SK-N-SH (cell line): ENCODE results near the gene SLC49A3. TPM values are rescaled to one million over a fixed set of nuclear protein-coding genes. Genes with fewer than 3 reads are reported as not detected.

ENCODE experiments used
- CTCF ChIA-PET: fragments of 300-600, 350-600 bp; formaldehyde crosslinking; extraction: SDS; loops from one replicate; lab custom pipeline; 2021; lab: Yijun Ruan, JAX
- POLR2A ChIA-PET: fragments of 350-600 bp; sonication (Branson Sonifier 250); formaldehyde crosslinking; extraction: SDS; loops from one replicate; lab custom pipeline; 2020; ENCODE audit warnings: antibody characterized with exemption, inconsistent platforms; lab: Yijun Ruan, JAX
- DNase-seq: peaks from one replicate; pipeline ENCODE4 v3.0.0; 2012
- H2AFZ ChIP-seq: fragments of 200-600 bp; sonication (generic); 2 replicates; pipeline ENCODE4 v1.8.1; 2016; ENCODE audit warnings: antibody characterized with exemption, mild to moderate bottlenecking, low read depth
- H3F3A ChIP-seq: fragments of 200-600 bp; sonication (generic); replicated peaks from 2 replicates; pipeline ENCODE3; 2016; ENCODE audit warnings: antibody characterized with exemption, mild to moderate bottlenecking; ENCODE audit not compliant: insufficient read depth
- H3K27ac ChIP-seq, 2 experiments: fragments of 200-500 bp in 1 of 2; fragments of 200-600 bp in 1 of 2; sonication (Bioruptor generic) in 1 of 2; sonication (generic), shearing (Covaris generic) in 1 of 2; 2 replicates each; pipeline versions ENCODE4 v1.5.1 to v1.6.1; 2014 to 2016; ENCODE audit warnings: low read depth in 2 of 2, inconsistent platforms in 1 of 2, low read length in 1 of 2, mild to moderate bottlenecking in 1 of 2, mixed read lengths in 1 of 2
- H3K27me3 ChIP-seq: fragments of 200-600 bp; sonication (generic), shearing (Covaris generic); 2 replicates; pipeline ENCODE4 v1.6.1; 2016; ENCODE audit warnings: mixed run types; ENCODE audit not compliant: insufficient read depth
- H3K36me3 ChIP-seq, 2 experiments: fragments of 200-500 bp in 1 of 2; fragments of 200-600 bp in 1 of 2; sonication (Bioruptor generic) in 1 of 2; sonication (generic) in 1 of 2; replicated peaks in 1 of 2; 2 replicates each; pipeline versions ENCODE3 to v1.5.1; 2014 to 2016; ENCODE audit warnings: low read length in 1 of 2, mild to moderate bottlenecking in 1 of 2; ENCODE audit not compliant: insufficient read depth in 2 of 2, control insufficient read depth in 1 of 2
- H3K4me1 ChIP-seq, 2 experiments: fragments of 200-500 bp in 1 of 2; fragments of 200-600 bp in 1 of 2; sonication (Bioruptor generic) in 1 of 2; sonication (generic), shearing (Covaris generic) in 1 of 2; 2 replicates each; pipeline versions ENCODE4 v1.5.1 to v1.6.1; 2014 to 2016; ENCODE audit warnings: low read depth in 1 of 2, low read length in 1 of 2, mixed run types in 1 of 2; ENCODE audit not compliant: insufficient read depth in 2 of 2, control insufficient read depth in 1 of 2
- H3K4me2 ChIP-seq: fragments of 200-600 bp; sonication (generic), shearing (Covaris generic); 2 replicates; pipeline ENCODE4 v1.6.1; 2017; ENCODE audit warnings: mixed run types
- H3K4me3 ChIP-seq, 2 experiments: fragments of 200-500 bp in 1 of 2; fragments of 200-600 bp in 1 of 2; sonication (Bioruptor generic) in 1 of 2; sonication (generic), shearing (Covaris generic) in 1 of 2; 2 replicates each; pipeline versions ENCODE4 v1.5.1 to v1.8.1; 2014 to 2016; ENCODE audit warnings: low read depth in 2 of 2, inconsistent platforms in 1 of 2, low read length in 1 of 2, mild to moderate bottlenecking in 1 of 2, mixed read lengths in 1 of 2, moderate library complexity in 1 of 2
- H3K79me2 ChIP-seq: fragments of 200-600 bp; sonication (generic); 2 replicates; pipeline ENCODE4 v1.8.1; 2017; ENCODE audit warnings: mild to moderate bottlenecking; ENCODE audit not compliant: insufficient read depth
- H3K9ac ChIP-seq: fragments of 200-600 bp; sonication (generic); 2 replicates; pipeline ENCODE4 v1.6.1; 2017; ENCODE audit warnings: mixed run types
- H3K9me2 ChIP-seq: fragments of 200-600 bp; sonication (generic); 2 replicates; pipeline ENCODE4 v1.6.1; 2017; ENCODE audit warnings: mixed run types
- H3K9me3 ChIP-seq: fragments of 200-600 bp; sonication (generic); 2 replicates; pipeline ENCODE4 v1.6.1; 2017; ENCODE audit warnings: mixed run types, mild to moderate bottlenecking, moderate library complexity
- H4K20me1 ChIP-seq: fragments of 200-600 bp; sonication (generic); 2 replicates; pipeline ENCODE4 v1.6.1; 2017; ENCODE audit warnings: mild to moderate bottlenecking, mixed run types; ENCODE audit not compliant: insufficient read depth
- ELF1 ChIP-seq: IDR thresholded peaks from 2 replicates; pipeline ENCODE4 v1.4.0; 2012
- GABPA ChIP-seq: IDR thresholded peaks from 2 replicates; pipeline ENCODE4 v1.4.0; 2012; ENCODE audit warnings: low read depth, mild to moderate bottlenecking
- GATA2 ChIP-seq: sonication (generic); formaldehyde crosslinking; IDR thresholded peaks from 2 replicates; pipeline ENCODE4 v1.5.0; 2020; ENCODE audit warnings: mild to moderate bottlenecking, missing genetic modification reagents
- IRF3 ChIP-seq: fragments of 150-350 bp; IDR thresholded peaks from 2 replicates; pipeline ENCODE4 v1.6.1; 2016; ENCODE audit warnings: mild to moderate bottlenecking, low read depth, low read length
- MXI1 ChIP-seq: IDR thresholded peaks from 2 replicates; pipeline ENCODE4 v1.6.1; 2012; ENCODE audit warnings: mild to moderate bottlenecking, low read depth, low read length, improper control_type of control experiment
- PBX3 ChIP-seq: IDR thresholded peaks from 2 replicates; pipeline ENCODE4; 2012
- POLR2AphosphoS5 ChIP-seq: IDR thresholded peaks from 2 replicates; pipeline ENCODE4 v1.6.1; 2012; ENCODE audit warnings: low read depth, low read length
- RFX5 ChIP-seq: IDR thresholded peaks from 2 replicates; pipeline ENCODE4 v1.6.1; 2012; ENCODE audit warnings: mild to moderate bottlenecking, improper control_type of control experiment, low read length
- RXRA ChIP-seq: IDR thresholded peaks from 2 replicates; pipeline ENCODE4 v1.4.0; 2012; ENCODE audit warnings: low read depth, mild to moderate bottlenecking, borderline replicate concordance
- SIN3A ChIP-seq: IDR thresholded peaks from 2 replicates; pipeline ENCODE4 v1.6.1; 2012; ENCODE audit warnings: low read depth, mild to moderate bottlenecking, low read length, moderate library complexity, borderline replicate concordance
- SMC3 ChIP-seq: IDR thresholded peaks from 2 replicates; pipeline ENCODE4 v1.6.1; 2012; ENCODE audit warnings: low read depth, low read length, improper control_type of control experiment
- TAF1 ChIP-seq: IDR thresholded peaks from 2 replicates; pipeline ENCODE4 v1.6.1; 2012; ENCODE audit warnings: low read depth, mild to moderate bottlenecking, low read length, moderate library complexity, borderline replicate concordance
- TCF12 ChIP-seq: IDR thresholded peaks from 2 replicates; pipeline ENCODE4 v1.4.0; 2012
- WGBS: methylation state at CpG from one replicate; pipeline ENCODE4 v1.1.6; 2017; ENCODE audit warnings: low lambda C conversion rate; 5-methylcytosine and 5-hydroxymethylcytosine counted together
- polyA plus RNA-seq, 3 experiments: library from polyadenylated mRNA; depleted of rRNA; stranded (reverse); fragments of >200 nt; gene quantifications; 2 replicates each; pipeline ENCODE4 v1.2.3, GENCODE V29; 2012
- TF ChIP-seq, protein P1 (sequence below): fragments of 150-350 bp; IDR thresholded peaks from 2 replicates; pipeline ENCODE4 v1.6.1; 2017; ENCODE audit warnings: antibody characterized with exemption, low read length, low read depth, borderline replicate concordance
- TF ChIP-seq, protein P2 (sequence below): fragments of 200-600 bp; sonication (generic); IDR thresholded peaks from 2 replicates; pipeline ENCODE4 v1.6.1; 2017; ENCODE audit warnings: antibody characterized with exemption, mild to moderate bottlenecking, moderate library complexity
- TF ChIP-seq, protein P3 (sequence below): IDR thresholded peaks from 2 replicates; pipeline ENCODE4 v1.6.1; 2012; ENCODE audit warnings: mild to moderate bottlenecking, low read depth, low read length, moderate library complexity

Gene SLC49A3
- polyA plus RNA-seq, 1 of the 3 experiments (the other 2 are of a cell fraction) = 0.05 TPM

DNA sequence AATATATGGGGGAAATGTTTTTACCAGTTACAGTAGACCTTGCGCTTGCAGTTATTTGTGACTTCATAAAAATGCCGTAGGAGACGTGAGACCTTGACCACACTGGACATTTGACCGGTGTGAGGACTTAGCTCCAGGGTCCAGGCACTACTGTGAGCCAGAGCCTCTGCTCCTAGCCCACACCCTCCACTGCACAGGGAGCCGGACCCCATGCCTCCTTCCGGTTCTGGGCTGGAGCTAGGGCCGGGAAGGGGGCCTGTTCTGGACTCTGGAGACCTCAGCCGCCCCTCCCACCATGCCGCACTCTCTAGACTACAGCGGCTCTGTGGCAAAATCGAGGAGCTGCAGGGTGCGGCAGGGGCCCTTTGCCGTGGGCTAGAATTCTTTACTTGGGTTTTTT lies 22.0 kb upstream of the SLC49A3 start:
- H3K9me3 ChIP-seq = no peaks in the 10 kb centered on the region
- no peak overlapping the region for H3K4me2 ChIP-seq
- H3K4me1 ChIP-seq = peaks cover 0 to 25% of the 10 kb centered on the region in 2 experiments; a peak in 2 of 4 replicates
- peaks cover 74% of the 10 kb centered on the region for H4K20me1 ChIP-seq
- no peak for DNase-seq
- 85% methylated on average over 13 of the region's 13 CpGs for WGBS
- no peak for TF ChIP-seq IRF3
- TF ChIP-seq, protein P1, sequence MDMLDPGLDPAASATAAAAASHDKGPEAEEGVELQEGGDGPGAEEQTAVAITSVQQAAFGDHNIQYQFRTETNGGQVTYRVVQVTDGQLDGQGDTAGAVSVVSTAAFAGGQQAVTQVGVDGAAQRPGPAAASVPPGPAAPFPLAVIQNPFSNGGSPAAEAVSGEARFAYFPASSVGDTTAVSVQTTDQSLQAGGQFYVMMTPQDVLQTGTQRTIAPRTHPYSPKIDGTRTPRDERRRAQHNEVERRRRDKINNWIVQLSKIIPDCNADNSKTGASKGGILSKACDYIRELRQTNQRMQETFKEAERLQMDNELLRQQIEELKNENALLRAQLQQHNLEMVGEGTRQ = no peak
- no peak for TF ChIP-seq RXRA
- no peak for TF ChIP-seq MXI1
- no peak for TF ChIP-seq GATA2
- no peak for TF ChIP-seq TCF12
- no peak for TF ChIP-seq SMC3
- TF ChIP-seq, protein P2, sequence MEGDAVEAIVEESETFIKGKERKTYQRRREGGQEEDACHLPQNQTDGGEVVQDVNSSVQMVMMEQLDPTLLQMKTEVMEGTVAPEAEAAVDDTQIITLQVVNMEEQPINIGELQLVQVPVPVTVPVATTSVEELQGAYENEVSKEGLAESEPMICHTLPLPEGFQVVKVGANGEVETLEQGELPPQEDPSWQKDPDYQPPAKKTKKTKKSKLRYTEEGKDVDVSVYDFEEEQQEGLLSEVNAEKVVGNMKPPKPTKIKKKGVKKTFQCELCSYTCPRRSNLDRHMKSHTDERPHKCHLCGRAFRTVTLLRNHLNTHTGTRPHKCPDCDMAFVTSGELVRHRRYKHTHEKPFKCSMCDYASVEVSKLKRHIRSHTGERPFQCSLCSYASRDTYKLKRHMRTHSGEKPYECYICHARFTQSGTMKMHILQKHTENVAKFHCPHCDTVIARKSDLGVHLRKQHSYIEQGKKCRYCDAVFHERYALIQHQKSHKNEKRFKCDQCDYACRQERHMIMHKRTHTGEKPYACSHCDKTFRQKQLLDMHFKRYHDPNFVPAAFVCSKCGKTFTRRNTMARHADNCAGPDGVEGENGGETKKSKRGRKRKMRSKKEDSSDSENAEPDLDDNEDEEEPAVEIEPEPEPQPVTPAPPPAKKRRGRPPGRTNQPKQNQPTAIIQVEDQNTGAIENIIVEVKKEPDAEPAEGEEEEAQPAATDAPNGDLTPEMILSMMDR = no peak
- no peak for TF ChIP-seq POLR2AphosphoS5
- no peak for TF ChIP-seq RFX5
- no peak for TF ChIP-seq TAF1
- TF ChIP-seq ELF1 = no peak
- TF ChIP-seq SIN3A = no peak
- TF ChIP-seq GABPA = no peak
- POLR2A ChIA-PET = interaction anchor here (1.4 kb wide), 1 partner anchor 26 kb away, joined by 4 read pairs; no protein-coding TSS in a partner anchor
- no peaks in the 10 kb centered on the region for H3K27me3 ChIP-seq
- H3K79me2 ChIP-seq = peaks cover 88% of the 10 kb centered on the region
- peaks cover 3% of the 10 kb centered on the region for H3F3A ChIP-seq
- CTCF ChIA-PET = interaction anchor here (1.2 to 1.5 kb wide), 2 partner anchors 27 to 31 kb away, joined by 4 to 5 read pairs; no protein-coding TSS in a partner anchor
- H3K27ac ChIP-seq = no peak overlapping the region
- no peaks in the 10 kb centered on the region for H3K9me2 ChIP-seq
- no peak overlapping the region for H2AFZ ChIP-seq
- peaks cover 4 to 10% of the 10 kb centered on the region in 2 experiments for H3K36me3 ChIP-seq
- no peak overlapping the region for H3K9ac ChIP-seq
- no peak overlapping the region for H3K4me3 ChIP-seq

- H3K79me2 ChIP-seq = peaks cover 90% of the 10 kb centered on the region
- ChIA-PET POLR2A (interaction anchor here (1.4 kb wide), 1 partner anchor 26 kb away, joined by 4 read pairs; no protein-coding TSS in a partner anchor), CTCF (interaction anchor here (0.6 to 1.9 kb wide), 3 partner anchors 26 to 107 kb away, joined by 4 to 9 read pairs (median 5); no protein-coding TSS in a partner anchor)
- H3K9ac ChIP-seq = no peak overlapping the region
- H3F3A ChIP-seq = peaks cover 3% of the 10 kb centered on the region
- no peak for DNase-seq
- H3K9me3 ChIP-seq = no peaks in the 10 kb centered on the region
- no peak overlapping the region for H3K27ac ChIP-seq
- H3K36me3 ChIP-seq = peaks cover 4 to 10% of the 10 kb centered on the region in 2 experiments
- peaks cover 0 to 25% of the 10 kb centered on the region in 2 experiments; a peak in 2 of 4 replicates for H3K4me1 ChIP-seq
- H3K9me2 ChIP-seq = no peaks in the 10 kb centered on the region
- H3K27me3 ChIP-seq = no peaks in the 10 kb centered on the region
- peaks cover 72% of the 10 kb centered on the region for H4K20me1 ChIP-seq
- 92% methylated on average over 5 of the region's 9 CpGs for WGBS
- no peak overlapping the region for H2AFZ ChIP-seq
- no peak overlapping the region for H3K4me2 ChIP-seq
- no peak overlapping the region for H3K4me3 ChIP-seq
- no peak for TF ChIP-seq SMC3
- no peak for TF ChIP-seq PBX3
- no peak for TF ChIP-seq SIN3A
- TF ChIP-seq IRF3 = no peak
- TF ChIP-seq, protein P3, sequence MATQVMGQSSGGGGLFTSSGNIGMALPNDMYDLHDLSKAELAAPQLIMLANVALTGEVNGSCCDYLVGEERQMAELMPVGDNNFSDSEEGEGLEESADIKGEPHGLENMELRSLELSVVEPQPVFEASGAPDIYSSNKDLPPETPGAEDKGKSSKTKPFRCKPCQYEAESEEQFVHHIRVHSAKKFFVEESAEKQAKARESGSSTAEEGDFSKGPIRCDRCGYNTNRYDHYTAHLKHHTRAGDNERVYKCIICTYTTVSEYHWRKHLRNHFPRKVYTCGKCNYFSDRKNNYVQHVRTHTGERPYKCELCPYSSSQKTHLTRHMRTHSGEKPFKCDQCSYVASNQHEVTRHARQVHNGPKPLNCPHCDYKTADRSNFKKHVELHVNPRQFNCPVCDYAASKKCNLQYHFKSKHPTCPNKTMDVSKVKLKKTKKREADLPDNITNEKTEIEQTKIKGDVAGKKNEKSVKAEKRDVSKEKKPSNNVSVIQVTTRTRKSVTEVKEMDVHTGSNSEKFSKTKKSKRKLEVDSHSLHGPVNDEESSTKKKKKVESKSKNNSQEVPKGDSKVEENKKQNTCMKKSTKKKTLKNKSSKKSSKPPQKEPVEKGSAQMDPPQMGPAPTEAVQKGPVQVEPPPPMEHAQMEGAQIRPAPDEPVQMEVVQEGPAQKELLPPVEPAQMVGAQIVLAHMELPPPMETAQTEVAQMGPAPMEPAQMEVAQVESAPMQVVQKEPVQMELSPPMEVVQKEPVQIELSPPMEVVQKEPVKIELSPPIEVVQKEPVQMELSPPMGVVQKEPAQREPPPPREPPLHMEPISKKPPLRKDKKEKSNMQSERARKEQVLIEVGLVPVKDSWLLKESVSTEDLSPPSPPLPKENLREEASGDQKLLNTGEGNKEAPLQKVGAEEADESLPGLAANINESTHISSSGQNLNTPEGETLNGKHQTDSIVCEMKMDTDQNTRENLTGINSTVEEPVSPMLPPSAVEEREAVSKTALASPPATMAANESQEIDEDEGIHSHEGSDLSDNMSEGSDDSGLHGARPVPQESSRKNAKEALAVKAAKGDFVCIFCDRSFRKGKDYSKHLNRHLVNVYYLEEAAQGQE = no peak
These were observed 21.2 kb upstream of the SLC49A3 start for GRCh38 chr4:710116-710515.
